PC-9 (cell line): Measurements from ENCODE around the gene SYK. TPM values are rescaled to one million over a fixed set of nuclear protein-coding genes. Genes with fewer than 3 reads are reported as not detected.

Source experiments
- BruUV-seq: library from RNA; stranded (reverse); fragments of 400-500 nt; replicated peaks from 2 replicates; lab custom pipeline; 2021; lab: Mats Ljungman, UMichigan
- CTCF ChIA-PET: fragments of 300-600 bp; sonication (Branson Sonifier 250); formaldehyde crosslinking; loops from one replicate; lab custom pipeline; 2022; ENCODE audit warnings: antibody characterized with exemption; lab: Charles Lee
- POLR2A ChIA-PET: fragments of 300-600 bp; sonication (Branson Sonifier 250); formaldehyde crosslinking; loops from one replicate; lab custom pipeline; 2022; ENCODE audit warnings: antibody characterized with exemption; ENCODE audit not compliant: unreplicated experiment; lab: Charles Lee
- DNase-seq, 2 experiments: peaks; one replicate each; pipeline versions ENCODE4 v3.0.0 to v3.0.0-alpha.2; 2015 to 2022; ENCODE audit warnings: mixed read lengths in 1 of 2
- H2AFZ ChIP-seq: fragments of 200-600 bp; sonication (generic); 2 replicates; pipeline ENCODE4 v1.8.1; 2017; ENCODE audit warnings: antibody characterized with exemption
- H3F3A ChIP-seq: fragments of 200-600 bp; sonication (generic); 2 replicates; pipeline ENCODE4 v1.8.1; 2017; ENCODE audit warnings: antibody characterized with exemption, mild to moderate bottlenecking, low read depth; ENCODE audit not compliant: insufficient read depth
- H3K27ac ChIP-seq: fragments of 200-600 bp; sonication (generic); 2 replicates; pipeline ENCODE4 v1.6.1; 2016; ENCODE audit warnings: mixed run types
- H3K27me3 ChIP-seq: fragments of 200-600 bp; sonication (generic); 2 replicates; pipeline ENCODE4 v1.6.1; 2016; ENCODE audit warnings: low read depth, mixed run types; ENCODE audit not compliant: insufficient read depth
- H3K36me3 ChIP-seq: fragments of 200-600 bp; sonication (generic); 2 replicates; pipeline ENCODE4 v1.6.1; 2016; ENCODE audit warnings: low read depth, mixed run types
- H3K4me1 ChIP-seq: fragments of 200-600 bp; sonication (generic); replicated peaks from 2 replicates; pipeline ENCODE4 v1.6.1; 2016; ENCODE audit warnings: mixed run types; ENCODE audit not compliant: insufficient read depth
- H3K4me2 ChIP-seq: fragments of 200-600 bp; sonication (generic); 2 replicates; pipeline ENCODE4 v1.6.1; 2017; ENCODE audit warnings: mixed run types
- H3K4me3 ChIP-seq: fragments of 200-600 bp; sonication (generic); 2 replicates; pipeline ENCODE4 v1.6.1; 2016; ENCODE audit warnings: mixed run types
- H3K79me2 ChIP-seq: fragments of 200-600 bp; sonication (generic); 2 replicates; pipeline ENCODE4 v1.6.1; 2017; ENCODE audit warnings: low read depth, mixed run types
- H3K9me2 ChIP-seq: fragments of 200-600 bp; sonication (generic); 2 replicates; pipeline ENCODE4 v1.8.1; 2017; ENCODE audit warnings: mild to moderate bottlenecking; ENCODE audit not compliant: insufficient read depth
- H3K9me3 ChIP-seq: fragments of 200-600 bp; sonication (generic); 2 replicates; pipeline ENCODE4 v1.8.1; 2016; ENCODE audit warnings: low read depth; ENCODE audit not compliant: insufficient read depth
- H4K20me1 ChIP-seq: fragments of 200-600 bp; sonication (generic); 2 replicates; pipeline ENCODE4 v1.8.1; 2017; ENCODE audit not compliant: insufficient read depth
- CTCF ChIP-seq: fragments of 200-600 bp; sonication (generic); conservative IDR thresholded peaks from 2 replicates; pipeline ENCODE4 v1.6.1; 2017; ENCODE audit warnings: mixed run types, antibody characterized with exemption, mild to moderate bottlenecking, moderate library complexity
- EZH2 ChIP-seq: fragments of 200-600 bp; sonication (generic); IDR thresholded peaks from 2 replicates; pipeline ENCODE4 v1.8.0; 2017; ENCODE audit warnings: antibody characterized with exemption, low read depth
- intact Hi-C: fragments of 100-400 bp; cut with micrococcal nuclease; formaldehyde crosslinking; loops from one replicate; pipeline ENCODE4 v1.10.0; 2022; ENCODE audit not compliant: unreplicated experiment
- total RNA-seq: library from RNA; stranded (reverse); gene quantifications from 2 replicates; pipeline ENCODE4 v1.2.3, GENCODE V29; 2021

SYK gene
- total RNA-seq, 1 experiment from 2014 or later: 32.1 TPM

GRCh38 chr9:90909747-90910283 is 108.2 kb downstream of the SYK start:
- Histone ChIP-seq H3K79me2 (no peaks in the 10 kb centered on the region), H3K27ac (no peak overlapping the region), H3K27me3 (no peaks in the 10 kb centered on the region), H3K36me3 (no peaks in the 10 kb centered on the region), H3K9me3 (no peaks in the 10 kb centered on the region), H3K4me2 (no peak overlapping the region), H3K4me3 (no peak overlapping the region), H2AFZ (no peak overlapping the region), H3F3A (no peaks in the 10 kb centered on the region), H3K4me1 (no peaks in the 10 kb centered on the region), H3K9me2 (no peaks in the 10 kb centered on the region), H4K20me1 (no peaks in the 10 kb centered on the region)
- CTCF ChIA-PET: no interaction called here
- intact Hi-C loops: loop anchor here (10.0 kb wide), 1 partner anchor 405 kb away; no protein-coding TSS in a partner anchor
- POLR2A ChIA-PET: no interaction called here
- DNase-seq: no peak
- no TSS peak for BruUV-seq
- no peak for TF ChIP-seq CTCF
- TF ChIP-seq EZH2: no peak

GRCh38 chr9:90914196-90914595 is 112.6 kb downstream of the SYK start:
- no peak overlapping the region for H3K4me2 ChIP-seq
- no peak for DNase-seq
- no peaks in the 10 kb centered on the region for H3K9me2 ChIP-seq
- H3F3A ChIP-seq: no peaks in the 10 kb centered on the region
- H3K4me1 ChIP-seq: peaks cover 4% of the 10 kb centered on the region; the same call in 1 of the 2 replicates
- BruUV-seq: no TSS peak
- no peak overlapping the region for H3K4me3 ChIP-seq
- no peak for TF ChIP-seq CTCF
- TF ChIP-seq EZH2: no peak
- CTCF ChIA-PET: interaction anchor here (0.7 to 2.1 kb wide), 7 partner anchors 44 to 813 kb away, joined by 3 to 23 read pairs (median 6); no protein-coding TSS in a partner anchor
- no peaks in the 10 kb centered on the region for H4K20me1 ChIP-seq
- POLR2A ChIA-PET: no interaction called here
- intact Hi-C loops: loop anchor here (2.0 to 10.0 kb wide), 4 partner anchors 51 to 519 kb away; no protein-coding TSS in a partner anchor
- H2AFZ ChIP-seq: no peak overlapping the region
- no peaks in the 10 kb centered on the region for H3K27me3 ChIP-seq
- no peaks in the 10 kb centered on the region for H3K36me3 ChIP-seq
- no peaks in the 10 kb centered on the region for H3K79me2 ChIP-seq
- H3K27ac ChIP-seq: no peak overlapping the region
- no peaks in the 10 kb centered on the region for H3K9me3 ChIP-seq

GRCh38 chr9:90914868-90915483 is 113.4 kb downstream of the SYK start:
- H3K9me2 ChIP-seq: no peaks in the 10 kb centered on the region
- POLR2A ChIA-PET: interaction anchor here (0.7 kb wide), 2 partner anchors 87 to 406 kb away, joined by 4 to 13 read pairs; no protein-coding TSS in a partner anchor
- H4K20me1 ChIP-seq: no peaks in the 10 kb centered on the region
- intact Hi-C loops: loop anchor here (1.0 to 10.0 kb wide), 9 partner anchors 50 to 812 kb away; no protein-coding TSS in a partner anchor
- TF ChIP-seq EZH2: no peak
- TF ChIP-seq CTCF: peak; percentile 87
- CTCF ChIA-PET: interaction anchor here (0.6 to 2.1 kb wide), 9 partner anchors 43 to 812 kb away, joined by 3 to 23 read pairs (median 4); no protein-coding TSS in a partner anchor
- H2AFZ ChIP-seq: no peak overlapping the region
- H3F3A ChIP-seq: no peaks in the 10 kb centered on the region
- no peaks in the 10 kb centered on the region for H3K79me2 ChIP-seq
- H3K4me3 ChIP-seq: no peak overlapping the region
- no peak overlapping the region for H3K4me2 ChIP-seq
- no peaks in the 10 kb centered on the region for H3K27me3 ChIP-seq
- DNase-seq: peak; percentile 56 to 75
- peaks cover 4% of the 10 kb centered on the region; the same call in 1 of the 2 replicates for H3K4me1 ChIP-seq
- no TSS peak for BruUV-seq
- no peaks in the 10 kb centered on the region for H3K36me3 ChIP-seq
- no peaks in the 10 kb centered on the region for H3K9me3 ChIP-seq
- no peak overlapping the region for H3K27ac ChIP-seq
